HepG2 (cell line): ENCODE data around the gene COMMD3. TPM values are rescaled to one million over a fixed set of nuclear protein-coding genes. Genes with fewer than 3 reads are reported as not detected.
A peak's percentile ranks its signal among the peaks of the same experiment; 100 is the strongest.

Source experiments
- EEA1 ChIP-seq: sonication (generic); formaldehyde crosslinking; IDR thresholded peaks from 2 replicates; pipeline ENCODE4 v1.5.1; 2020; ENCODE audit warnings: mild to moderate bottlenecking, missing genetic modification reagents, borderline replicate concordance
- EZH2 ChIP-seq: conservative IDR thresholded peaks from 2 replicates; pipeline ENCODE4 v1.6.1; 2012; ENCODE audit warnings: mild to moderate bottlenecking, low read depth, low read length, moderate library complexity
- GMEB2 ChIP-seq: IDR thresholded peaks from 2 replicates; pipeline ENCODE4 v1.6.1; 2016; ENCODE audit warnings: missing biosample characterization, missing genetic modification reagents, low read depth
- JUN ChIP-seq: sonication (generic); formaldehyde crosslinking; IDR thresholded peaks from 2 replicates; pipeline ENCODE4 v1.4.0; 2020; ENCODE audit warnings: mild to moderate bottlenecking, missing genetic modification reagents
- REL ChIP-seq: sonication (generic); formaldehyde crosslinking; conservative IDR thresholded peaks from 2 replicates; pipeline ENCODE4 v1.8.0; 2022; ENCODE audit warnings: mild to moderate bottlenecking, missing genetic modification reagents, moderate library complexity
- ZFP91 ChIP-seq: sonication (generic); formaldehyde crosslinking; IDR thresholded peaks from 2 replicates; pipeline ENCODE4 v1.9.0; 2022; ENCODE audit warnings: missing genetic modification reagents, mild to moderate bottlenecking, borderline replicate concordance
- polyA plus RNA-seq, 8 experiments: library from polyadenylated mRNA; depleted of rRNA in 3 of 8; stranded (reverse) in 7 of 8; unstranded in 1 of 8; fragments of >200 nt; fragmentation: Illumina TruSeq in 4 of 8; extraction: Trizol in 4 of 8; gene quantifications; 2 replicates each; pipeline versions ENCODE4 v1.2.1 to v1.2.3, GENCODE V29; 2011 to 2016; ENCODE audit warnings: low read depth in 4 of 8, missing spikeins in 1 of 8, mixed read lengths in 1 of 8; ENCODE audit not compliant: insufficient read depth in 1 of 8
- total RNA-seq, 5 experiments: library from RNA; depleted of rRNA; stranded (reverse); fragments of >200 nt; fragmentation: Illumina TruSeq; extraction: Trizol; gene quantifications; 2 replicates each; pipeline ENCODE4 v1.2.3, GENCODE V29; 2016; ENCODE audit warnings: low read depth in 1 of 5
- TF ChIP-seq, protein P1 (sequence below): sonication (generic); formaldehyde crosslinking; conservative IDR thresholded peaks from 2 replicates; pipeline ENCODE4 v1.4.0; 2020; ENCODE audit warnings: mild to moderate bottlenecking, missing genetic modification reagents, moderate library complexity
- TF ChIP-seq, protein P2 (sequence below): sonication (generic); formaldehyde crosslinking; IDR thresholded peaks from 2 replicates; pipeline ENCODE4 v1.4.0; 2020; ENCODE audit warnings: mild to moderate bottlenecking, missing genetic modification reagents
- TF ChIP-seq, protein P3 (sequence below): sonication (generic); formaldehyde crosslinking; IDR thresholded peaks from 2 replicates; pipeline ENCODE4 v1.4.0; 2020; ENCODE audit warnings: missing genetic modification reagents

The COMMD3 gene
- total and polyA plus RNA-seq, 2 of the 13 experiments (the other 11 are each of a cell fraction or from before 2014, with no cell fraction given): 38.7 to 54.4 TPM

GRCh38 chr10:22341190-22341925 is 25.2 kb downstream of the COMMD3 start (continued):
- TF ChIP-seq, protein P1, sequence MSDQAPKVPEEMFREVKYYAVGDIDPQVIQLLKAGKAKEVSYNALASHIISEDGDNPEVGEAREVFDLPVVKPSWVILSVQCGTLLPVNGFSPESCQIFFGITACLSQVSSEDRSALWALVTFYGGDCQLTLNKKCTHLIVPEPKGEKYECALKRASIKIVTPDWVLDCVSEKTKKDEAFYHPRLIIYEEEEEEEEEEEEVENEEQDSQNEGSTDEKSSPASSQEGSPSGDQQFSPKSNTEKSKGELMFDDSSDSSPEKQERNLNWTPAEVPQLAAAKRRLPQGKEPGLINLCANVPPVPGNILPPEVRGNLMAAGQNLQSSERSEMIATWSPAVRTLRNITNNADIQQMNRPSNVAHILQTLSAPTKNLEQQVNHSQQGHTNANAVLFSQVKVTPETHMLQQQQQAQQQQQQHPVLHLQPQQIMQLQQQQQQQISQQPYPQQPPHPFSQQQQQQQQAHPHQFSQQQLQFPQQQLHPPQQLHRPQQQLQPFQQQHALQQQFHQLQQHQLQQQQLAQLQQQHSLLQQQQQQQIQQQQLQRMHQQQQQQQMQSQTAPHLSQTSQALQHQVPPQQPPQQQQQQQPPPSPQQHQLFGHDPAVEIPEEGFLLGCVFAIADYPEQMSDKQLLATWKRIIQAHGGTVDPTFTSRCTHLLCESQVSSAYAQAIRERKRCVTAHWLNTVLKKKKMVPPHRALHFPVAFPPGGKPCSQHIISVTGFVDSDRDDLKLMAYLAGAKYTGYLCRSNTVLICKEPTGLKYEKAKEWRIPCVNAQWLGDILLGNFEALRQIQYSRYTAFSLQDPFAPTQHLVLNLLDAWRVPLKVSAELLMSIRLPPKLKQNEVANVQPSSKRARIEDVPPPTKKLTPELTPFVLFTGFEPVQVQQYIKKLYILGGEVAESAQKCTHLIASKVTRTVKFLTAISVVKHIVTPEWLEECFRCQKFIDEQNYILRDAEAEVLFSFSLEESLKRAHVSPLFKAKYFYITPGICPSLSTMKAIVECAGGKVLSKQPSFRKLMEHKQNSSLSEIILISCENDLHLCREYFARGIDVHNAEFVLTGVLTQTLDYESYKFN (CRISPR knock-in tag): 0 out of 2 replicates have a peak, but pooled peaks have one; percentile 17
- TF ChIP-seq, protein P2, sequence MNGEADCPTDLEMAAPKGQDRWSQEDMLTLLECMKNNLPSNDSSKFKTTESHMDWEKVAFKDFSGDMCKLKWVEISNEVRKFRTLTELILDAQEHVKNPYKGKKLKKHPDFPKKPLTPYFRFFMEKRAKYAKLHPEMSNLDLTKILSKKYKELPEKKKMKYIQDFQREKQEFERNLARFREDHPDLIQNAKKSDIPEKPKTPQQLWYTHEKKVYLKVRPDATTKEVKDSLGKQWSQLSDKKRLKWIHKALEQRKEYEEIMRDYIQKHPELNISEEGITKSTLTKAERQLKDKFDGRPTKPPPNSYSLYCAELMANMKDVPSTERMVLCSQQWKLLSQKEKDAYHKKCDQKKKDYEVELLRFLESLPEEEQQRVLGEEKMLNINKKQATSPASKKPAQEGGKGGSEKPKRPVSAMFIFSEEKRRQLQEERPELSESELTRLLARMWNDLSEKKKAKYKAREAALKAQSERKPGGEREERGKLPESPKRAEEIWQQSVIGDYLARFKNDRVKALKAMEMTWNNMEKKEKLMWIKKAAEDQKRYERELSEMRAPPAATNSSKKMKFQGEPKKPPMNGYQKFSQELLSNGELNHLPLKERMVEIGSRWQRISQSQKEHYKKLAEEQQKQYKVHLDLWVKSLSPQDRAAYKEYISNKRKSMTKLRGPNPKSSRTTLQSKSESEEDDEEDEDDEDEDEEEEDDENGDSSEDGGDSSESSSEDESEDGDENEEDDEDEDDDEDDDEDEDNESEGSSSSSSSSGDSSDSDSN (CRISPR knock-in tag): peak; percentile 12
- TF ChIP-seq JUN (CRISPR knock-in tag) (0 out of 2 replicates have a peak, but pooled peaks have one; percentile 31), REL (CRISPR knock-in tag) (no peak), GMEB2 (CRISPR knock-in tag) (no peak), EZH2 (peak; percentile 96), ZFP91 (peak; percentile 47; the same call in 1 of the 2 replicates), EEA1 (CRISPR knock-in tag) (no peak)
- TF ChIP-seq, protein P3, sequence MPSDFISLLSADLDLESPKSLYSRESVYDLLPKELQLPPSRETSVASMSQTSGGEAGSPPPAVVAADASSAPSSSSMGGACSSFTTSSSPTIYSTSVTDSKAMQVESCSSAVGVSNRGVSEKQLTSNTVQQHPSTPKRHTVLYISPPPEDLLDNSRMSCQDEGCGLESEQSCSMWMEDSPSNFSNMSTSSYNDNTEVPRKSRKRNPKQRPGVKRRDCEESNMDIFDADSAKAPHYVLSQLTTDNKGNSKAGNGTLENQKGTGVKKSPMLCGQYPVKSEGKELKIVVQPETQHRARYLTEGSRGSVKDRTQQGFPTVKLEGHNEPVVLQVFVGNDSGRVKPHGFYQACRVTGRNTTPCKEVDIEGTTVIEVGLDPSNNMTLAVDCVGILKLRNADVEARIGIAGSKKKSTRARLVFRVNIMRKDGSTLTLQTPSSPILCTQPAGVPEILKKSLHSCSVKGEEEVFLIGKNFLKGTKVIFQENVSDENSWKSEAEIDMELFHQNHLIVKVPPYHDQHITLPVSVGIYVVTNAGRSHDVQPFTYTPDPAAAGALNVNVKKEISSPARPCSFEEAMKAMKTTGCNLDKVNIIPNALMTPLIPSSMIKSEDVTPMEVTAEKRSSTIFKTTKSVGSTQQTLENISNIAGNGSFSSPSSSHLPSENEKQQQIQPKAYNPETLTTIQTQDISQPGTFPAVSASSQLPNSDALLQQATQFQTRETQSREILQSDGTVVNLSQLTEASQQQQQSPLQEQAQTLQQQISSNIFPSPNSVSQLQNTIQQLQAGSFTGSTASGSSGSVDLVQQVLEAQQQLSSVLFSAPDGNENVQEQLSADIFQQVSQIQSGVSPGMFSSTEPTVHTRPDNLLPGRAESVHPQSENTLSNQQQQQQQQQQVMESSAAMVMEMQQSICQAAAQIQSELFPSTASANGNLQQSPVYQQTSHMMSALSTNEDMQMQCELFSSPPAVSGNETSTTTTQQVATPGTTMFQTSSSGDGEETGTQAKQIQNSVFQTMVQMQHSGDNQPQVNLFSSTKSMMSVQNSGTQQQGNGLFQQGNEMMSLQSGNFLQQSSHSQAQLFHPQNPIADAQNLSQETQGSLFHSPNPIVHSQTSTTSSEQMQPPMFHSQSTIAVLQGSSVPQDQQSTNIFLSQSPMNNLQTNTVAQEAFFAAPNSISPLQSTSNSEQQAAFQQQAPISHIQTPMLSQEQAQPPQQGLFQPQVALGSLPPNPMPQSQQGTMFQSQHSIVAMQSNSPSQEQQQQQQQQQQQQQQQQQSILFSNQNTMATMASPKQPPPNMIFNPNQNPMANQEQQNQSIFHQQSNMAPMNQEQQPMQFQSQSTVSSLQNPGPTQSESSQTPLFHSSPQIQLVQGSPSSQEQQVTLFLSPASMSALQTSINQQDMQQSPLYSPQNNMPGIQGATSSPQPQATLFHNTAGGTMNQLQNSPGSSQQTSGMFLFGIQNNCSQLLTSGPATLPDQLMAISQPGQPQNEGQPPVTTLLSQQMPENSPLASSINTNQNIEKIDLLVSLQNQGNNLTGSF (CRISPR knock-in tag): 0 out of 2 replicates have a peak, but pooled peaks have one; percentile 18
